EH (cell line): ENCODE measurements around the gene TUBGCP6.
A peak's percentile ranks its signal among the peaks of the same experiment; 100 is the strongest.

Source experiments
- DNase-seq: peaks from one replicate; pipeline ENCODE4 v3.0.0-alpha.2; 2015; ENCODE audit warnings: low read depth

Gene TUBGCP6

GRCh38 chr22:50264104-50264745, 19.4 kb upstream of the TUBGCP6 start:
- DNase-seq, result no peak

DNA sequence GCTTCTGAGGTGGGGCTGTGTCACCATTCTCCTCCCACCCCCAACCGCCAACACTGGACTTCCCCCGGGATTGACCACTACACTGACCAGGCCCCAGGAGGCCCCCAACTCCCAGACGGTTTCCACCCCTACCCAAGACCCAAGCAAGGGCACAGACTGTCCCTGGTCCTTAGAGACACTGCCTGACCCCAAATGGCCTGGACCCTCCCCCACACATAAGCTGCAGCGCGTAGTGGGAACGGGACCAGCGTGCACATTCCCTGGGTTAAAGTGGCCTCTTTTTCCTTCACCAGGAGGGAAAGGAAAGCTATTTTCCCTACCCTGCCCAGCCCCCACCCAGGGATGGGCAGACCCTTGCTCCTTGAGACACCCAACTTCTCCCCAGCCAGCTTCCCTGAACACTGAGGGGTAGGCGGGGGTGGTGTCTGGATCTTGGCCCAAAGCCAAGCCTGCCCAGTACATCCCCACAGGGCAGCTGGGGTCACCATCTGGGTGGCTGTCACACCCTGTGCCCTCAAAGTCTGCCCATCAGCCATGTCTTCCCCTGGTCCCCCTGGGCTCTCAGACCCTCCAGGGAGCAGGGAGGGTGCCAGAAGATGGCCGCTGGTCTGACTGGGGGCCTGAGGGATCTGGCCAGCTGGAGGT, 18.3 kb upstream of the TUBGCP6 start:
- no peak for DNase-seq

GRCh38 chr22:50262460-50262911, 17.7 kb upstream of the TUBGCP6 start:
- DNase-seq, result peak; percentile 19

DNA sequence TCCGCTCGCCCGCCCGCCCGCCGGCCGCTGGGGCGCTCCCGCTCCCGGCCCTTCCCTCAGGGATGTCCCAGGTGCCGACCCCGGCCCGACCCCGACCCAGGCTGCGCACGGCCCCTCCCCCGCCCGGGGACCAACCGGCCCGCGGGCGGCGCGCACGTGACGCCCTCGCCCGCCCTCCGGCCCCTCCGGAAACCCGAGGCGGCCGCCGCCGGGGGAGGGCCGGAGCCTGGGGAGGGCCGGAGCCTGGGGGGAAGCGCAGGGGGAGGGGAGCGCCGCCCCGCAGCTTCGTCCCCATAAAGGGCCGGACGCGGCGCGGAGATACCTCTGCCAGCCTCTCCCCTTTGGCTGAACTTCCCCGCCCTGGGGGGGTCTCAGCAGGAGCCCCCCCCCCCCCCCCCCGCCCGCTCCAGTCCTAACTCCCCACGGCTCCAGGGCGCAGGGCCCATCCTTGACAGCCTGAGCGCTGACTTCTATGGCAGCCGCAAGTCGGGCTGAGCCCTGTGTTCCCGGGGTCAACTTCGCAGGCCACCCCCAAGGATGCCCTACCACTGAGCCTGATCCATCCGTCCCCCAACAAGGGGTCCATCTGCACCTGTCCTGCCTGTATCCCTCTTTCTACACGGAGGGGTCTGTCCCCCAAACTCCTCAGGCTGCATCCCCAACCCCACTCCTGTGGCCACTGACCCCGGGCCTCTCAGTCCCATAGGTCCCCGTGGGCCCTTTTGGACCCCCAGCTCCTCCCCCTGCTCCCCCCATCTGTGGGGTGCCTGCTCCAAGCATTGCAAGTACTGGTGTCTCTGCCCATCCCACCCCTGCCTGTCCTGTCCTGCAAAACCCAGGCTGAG, 17.0 kb upstream of the TUBGCP6 start, which contains the start of gene MAPK12:
Gene MAPK12 (minus strand): TSS at position 69 of the 845 bp plus-strand sequence. CDS start 174 bp downstream, outside the sequence.
- peak; percentile 59 for DNase-seq

DNA sequence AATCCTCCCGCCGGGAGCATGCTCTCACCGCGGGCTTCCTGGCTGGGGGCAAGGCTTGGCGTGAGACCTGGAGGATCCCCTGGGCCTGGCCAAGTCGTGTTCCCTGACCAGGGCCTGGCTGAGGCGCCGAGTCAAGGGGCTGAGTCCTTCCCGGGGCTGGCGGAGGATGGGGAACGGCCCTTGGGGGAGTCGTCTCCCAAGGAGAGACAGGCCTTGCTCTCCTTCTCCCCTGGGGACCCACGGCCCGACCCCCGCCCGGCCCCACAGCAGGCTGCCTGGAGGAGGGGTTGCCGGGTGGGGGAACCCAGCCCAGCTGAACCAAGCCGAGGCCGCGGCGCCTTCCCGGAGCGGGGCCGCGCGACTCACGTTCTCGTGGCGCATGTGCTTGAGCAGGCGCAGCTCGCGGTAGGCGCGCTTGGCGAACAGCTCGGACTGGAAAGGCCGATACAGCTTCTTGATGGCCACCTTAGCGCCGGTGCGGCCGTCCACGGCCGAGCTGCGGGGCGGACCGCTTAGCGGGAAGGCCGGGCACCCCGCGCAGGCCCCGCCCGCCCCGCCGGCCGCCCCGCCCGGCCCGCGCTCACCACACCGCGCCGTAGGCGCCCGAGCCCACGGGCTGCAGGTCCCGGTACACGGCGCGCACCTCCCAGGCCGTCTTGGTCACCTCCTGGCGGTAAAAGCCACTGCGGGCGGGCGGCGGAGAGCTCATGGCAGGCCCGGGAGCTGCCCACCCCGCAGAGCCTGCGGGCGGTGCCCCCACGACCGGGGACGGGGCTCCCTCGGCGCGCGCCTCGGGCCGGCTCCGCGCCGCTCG, 16.2 kb upstream of the TUBGCP6 start:
- peak; percentile 65 for DNase-seq

DNA sequence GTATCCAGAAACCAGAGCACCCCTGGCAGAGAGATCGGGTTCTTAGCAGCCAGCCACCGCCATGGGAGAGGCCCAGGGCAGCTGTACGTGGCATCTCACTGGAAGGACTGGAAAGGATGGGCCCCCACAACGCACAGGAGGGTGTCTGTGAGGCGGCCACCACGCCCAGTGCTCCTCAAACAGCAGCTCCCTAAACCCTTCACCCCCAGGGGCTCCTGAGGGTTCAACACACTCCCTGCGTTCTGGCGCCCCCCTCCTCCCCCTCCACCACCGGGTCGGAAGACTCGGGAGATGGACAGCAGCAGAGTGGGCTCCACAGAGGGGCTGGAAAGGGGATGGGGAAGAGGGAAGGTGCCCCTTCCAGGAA, 15.6 kb upstream of the TUBGCP6 start:
- peak; percentile 35 for DNase-seq

DNA sequence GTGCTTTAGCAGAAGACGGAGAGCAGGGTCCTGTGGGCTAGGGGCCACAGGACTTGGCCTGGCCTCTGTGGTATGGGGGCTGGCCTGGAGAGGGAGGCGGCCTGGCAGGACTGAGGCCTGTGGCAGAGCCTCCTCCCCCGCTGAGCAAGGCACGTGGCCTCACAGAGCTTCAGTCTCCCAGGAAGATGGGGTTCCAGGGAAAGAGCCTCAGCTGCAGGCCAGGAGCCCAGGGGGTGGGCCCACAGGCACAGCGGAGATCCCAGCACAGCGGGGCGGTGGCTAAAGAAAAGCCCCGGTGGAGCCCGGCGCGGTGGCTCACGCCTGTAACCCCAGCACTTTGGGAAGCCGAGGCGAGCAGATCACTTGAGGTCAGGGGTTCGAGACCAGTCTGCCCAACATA, 14.5 kb upstream of the TUBGCP6 start:
- no peak for DNase-seq

GRCh38 chr22:50258361-50259292, 13.8 kb upstream of the TUBGCP6 start:
- no peak for DNase-seq

- no peak for DNase-seq
These were observed 12.9 kb upstream of the TUBGCP6 start for GRCh38 chr22:50257451-50258360.

DNA sequence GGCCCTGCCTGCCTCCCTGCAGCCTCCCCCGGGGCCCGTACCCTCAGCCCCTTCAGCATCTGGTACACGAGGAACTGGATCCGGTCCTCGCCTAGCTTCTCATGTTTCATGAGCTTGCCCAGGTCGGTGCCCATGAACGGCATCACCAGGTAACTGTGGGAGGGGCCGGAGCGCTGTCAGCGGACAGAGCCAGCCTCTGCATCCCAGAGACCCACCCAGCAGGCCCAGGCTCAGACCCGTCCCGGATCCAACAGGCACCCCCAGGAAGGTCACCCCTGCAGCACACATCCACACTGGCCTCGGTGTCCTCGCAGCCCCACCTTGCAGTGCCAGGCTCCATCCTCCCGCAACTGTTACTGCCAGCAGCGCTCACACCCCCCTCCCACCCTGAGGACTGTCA, 12.2 kb upstream of the TUBGCP6 start:
- no peak for DNase-seq

DNA sequence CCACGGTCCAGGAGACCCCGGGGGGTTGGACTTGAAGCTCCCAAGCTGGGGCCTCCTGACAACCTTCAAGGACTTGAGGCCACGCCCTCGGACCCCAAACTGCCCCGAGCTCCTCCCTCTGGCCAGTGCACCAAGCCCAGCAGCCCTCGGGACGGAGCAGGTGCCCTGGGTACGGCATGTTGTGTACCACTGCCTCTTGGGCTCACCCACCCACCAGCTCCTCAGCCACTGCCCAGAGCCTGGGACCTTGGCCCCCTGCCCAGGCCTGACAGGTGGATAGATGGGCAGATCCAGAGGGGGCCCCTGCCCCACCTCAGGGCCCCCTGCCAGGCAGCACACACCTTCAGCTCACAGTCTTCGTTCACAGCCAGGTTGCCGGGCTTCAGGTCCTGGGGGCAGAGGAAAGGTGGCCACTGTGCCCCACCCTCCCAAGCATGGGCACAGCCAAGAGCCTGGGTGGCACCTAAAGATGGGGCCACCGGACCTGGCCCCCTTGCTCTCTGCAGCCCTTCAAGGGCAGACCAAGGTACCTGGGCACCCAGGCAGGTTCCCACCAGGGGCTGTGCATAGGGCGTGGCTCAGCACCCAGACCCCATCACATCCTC, 11.5 kb upstream of the TUBGCP6 start:
- no peak for DNase-seq

DNA sequence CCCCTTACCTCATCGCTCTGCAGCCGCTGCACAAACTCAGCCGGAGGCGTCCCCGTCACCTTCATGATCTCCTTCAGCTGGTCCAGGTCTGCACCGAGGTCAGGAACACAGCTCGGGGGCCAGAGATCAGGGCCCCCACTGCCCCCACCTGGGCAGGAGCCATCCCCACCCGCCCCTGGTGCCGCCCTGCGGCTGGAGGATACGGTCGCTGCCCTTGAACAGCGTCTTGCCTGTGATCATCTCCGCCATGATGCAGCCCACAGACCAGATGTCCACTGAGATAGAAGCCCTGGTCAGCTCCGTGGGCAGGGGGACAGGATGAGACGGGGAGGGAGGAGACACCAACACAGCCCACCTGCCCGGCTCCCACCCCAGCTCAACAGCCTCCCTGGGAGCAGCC, 10.8 kb upstream of the TUBGCP6 start:
- DNase-seq, result no peak

DNA sequence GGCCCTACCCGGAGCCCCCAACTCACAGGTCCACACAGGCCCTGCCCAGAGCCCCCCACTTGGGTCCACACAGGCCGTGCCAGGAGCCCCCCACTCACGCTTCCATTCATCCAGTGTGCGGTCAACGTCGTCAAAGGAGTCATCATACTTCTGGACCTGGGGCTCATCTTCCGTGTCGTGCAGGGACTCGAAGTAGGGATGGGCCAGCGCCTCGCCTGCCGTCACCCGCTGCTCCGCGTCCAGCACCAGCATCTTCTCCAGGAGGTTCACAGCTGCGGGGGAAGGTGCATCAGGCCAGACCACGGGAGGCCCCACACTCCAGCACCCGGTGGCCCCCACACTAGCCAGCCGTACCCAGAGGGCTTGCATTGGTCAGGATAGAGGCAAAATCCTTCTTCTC, 10.3 kb upstream of the TUBGCP6 start:
- no peak for DNase-seq

DNA sequence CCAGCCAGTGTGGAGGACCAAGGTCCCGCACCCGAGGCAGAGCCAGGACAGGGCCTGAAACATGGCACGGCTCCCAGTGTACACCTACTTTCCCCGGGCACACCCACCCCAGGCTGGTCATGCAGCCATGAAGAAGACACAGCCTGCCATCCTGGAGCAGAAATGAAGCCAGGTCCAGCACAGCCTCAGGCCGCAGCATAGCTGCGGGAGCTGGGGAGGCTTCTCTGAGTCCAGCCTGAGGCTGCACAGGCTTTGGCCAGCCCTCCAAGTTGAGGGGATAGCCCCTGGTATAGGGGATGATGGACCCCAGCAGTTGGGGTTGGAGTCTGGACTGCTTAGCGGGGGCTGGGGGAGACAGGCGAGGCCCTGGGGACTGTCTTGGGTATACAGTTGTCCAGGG, 9.1 kb upstream of the TUBGCP6 start:
- no peak for DNase-seq

GRCh38 chr22:50253046-50253915, 8.5 kb upstream of the TUBGCP6 start:
- DNase-seq, result no peak

DNA sequence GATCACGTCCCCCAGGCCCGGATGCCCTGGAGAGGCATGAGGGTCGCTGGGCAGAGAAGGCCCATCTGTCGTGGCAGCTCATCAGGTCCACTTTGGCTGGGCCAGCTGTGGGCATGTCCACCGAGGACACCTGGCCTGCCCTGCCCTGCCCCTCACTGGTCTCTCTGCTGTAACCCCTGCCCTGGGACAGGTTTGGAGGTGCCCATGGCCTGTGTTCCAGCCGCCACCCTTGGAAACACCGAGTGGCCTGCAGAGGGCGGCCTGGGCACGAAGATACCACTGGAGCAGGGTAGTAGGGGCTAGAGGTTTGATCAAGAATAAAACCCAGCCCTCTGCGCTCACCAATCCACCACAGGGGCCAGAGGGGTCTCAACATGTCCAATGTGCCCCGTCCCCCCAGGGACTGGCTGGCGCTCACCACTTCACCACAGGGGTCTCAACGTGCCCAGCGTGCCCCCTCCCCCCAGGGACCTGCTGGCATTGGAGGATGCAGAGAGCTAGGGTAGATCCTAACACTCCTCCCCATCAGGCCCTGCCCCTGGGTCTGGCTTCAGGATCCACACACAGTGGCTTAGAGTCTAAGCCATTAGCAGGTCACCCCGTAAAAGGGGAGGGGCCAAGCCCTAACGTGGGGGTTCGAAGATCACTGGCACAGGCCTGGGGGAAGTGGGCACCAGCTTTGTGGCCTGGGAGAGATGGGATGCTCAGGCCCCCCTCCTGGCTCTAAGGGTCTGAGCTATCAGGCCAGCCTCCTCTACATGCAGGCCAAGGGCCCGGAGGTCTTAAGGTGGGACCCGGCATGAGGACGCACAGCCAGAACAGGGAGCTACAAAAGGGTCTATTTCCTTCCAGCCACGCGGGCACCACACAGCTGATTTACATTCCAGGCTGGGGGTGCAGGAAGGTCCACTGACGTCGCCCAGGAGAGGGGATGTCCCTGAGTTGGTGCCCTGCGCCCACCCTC, 7.5 kb upstream of the TUBGCP6 start:
- peak; percentile 71 for DNase-seq

DNA sequence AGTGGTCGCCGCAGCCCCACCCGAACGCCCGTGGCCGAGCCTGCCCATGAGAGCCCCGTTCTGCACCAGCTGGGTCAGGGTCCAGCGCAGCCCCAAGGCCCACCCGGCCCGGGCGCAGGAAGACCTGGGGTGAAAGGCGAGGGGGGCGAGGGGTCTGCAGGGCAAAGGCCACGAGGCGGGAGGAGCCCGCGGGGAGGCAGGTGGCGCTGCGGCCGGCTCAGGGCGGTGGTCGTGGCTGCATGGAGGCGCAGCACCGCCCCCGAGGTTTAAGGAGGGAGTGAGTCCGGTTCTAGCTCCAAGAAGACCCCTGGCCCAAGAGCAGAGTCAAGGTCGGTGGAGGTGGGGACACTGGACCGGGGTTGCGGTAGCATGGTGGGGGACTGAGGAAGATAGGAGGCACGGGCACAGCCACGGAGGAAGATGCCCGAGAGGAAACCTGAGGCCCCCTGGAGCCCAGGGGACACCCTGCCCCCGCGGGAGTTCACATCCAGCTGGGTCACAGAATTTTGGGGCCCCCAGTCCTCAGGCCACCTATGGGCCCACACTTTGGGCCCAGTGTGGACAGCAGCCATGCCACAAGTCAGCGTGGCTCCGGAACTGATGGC, 6.8 kb upstream of the TUBGCP6 start:
- DNase-seq, result no peak
